GM21528 (cell line): ENCODE results near the gene SOX21.

ENCODE experiments used
- ATAC-seq: cut with Tn5 transposase; IDR thresholded peaks from one replicate; pipeline ENCODE4 v1.9.1; 2021; ENCODE audit warnings: mild to moderate bottlenecking, moderate library complexity; ENCODE audit not compliant: unreplicated experiment, low FRiP score

The SOX21 gene

GRCh38 chr13:94682229-94682628 lies 30.1 kb downstream of the SOX21 start:
- ATAC-seq = no peak

DNA sequence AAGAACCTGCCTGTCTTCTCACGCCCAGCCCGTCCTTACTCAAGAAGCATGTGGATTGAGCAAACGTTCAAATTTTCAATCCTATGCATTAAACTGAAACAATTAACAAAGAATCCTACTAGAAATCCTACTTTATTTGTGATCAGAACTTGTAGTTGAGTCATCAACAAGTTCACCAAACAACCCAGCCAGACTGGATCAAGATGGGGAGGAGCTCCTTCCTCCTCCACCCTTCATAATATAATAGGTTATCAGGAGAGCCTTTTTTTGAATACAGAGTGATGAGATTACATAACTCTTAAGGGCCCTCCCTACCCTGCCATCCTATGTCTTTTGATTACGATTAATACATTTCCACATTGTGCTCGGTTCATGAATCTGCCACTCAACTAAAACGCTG lies 32.7 kb downstream of the SOX21 start:
- ATAC-seq = no peak

DNA sequence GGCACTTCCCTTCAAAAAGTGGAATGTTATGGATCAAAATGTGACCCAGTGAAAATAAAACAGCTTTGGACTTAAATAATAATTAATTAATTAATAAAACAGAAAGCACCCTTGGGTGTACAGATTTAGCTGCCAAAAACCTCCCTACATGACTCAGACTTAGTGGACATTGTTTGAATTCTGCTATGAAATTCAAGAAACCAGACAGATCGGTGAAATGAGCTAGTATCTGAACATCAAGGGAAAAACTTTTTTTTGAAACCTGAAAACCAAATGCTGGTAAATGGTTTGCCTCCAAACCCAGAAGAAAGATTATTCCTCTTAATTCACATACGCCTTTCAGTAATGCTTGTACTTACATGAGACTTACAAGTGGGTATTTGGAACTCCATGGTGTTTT lies 33.5 kb downstream of the SOX21 start:
- no peak for ATAC-seq

DNA sequence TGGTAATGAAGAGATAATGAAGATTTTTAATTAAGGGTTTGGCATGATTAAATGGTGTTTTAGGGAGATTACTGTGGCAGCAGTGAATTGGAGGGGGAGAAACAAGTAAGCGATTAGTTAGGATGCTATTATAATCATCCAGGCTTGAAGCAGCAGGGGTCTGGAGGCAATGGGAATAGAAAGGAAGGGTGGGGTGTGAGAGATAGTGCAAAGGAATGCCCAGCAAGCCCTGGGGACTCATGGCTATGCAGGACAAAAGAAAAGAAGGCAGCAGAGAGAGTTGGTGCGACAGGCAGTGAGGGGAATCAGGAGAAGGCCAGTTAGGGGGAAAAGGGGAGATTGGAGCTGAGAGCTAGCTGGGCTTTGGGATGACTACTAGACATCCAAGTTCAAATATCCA lies 34.5 kb downstream of the SOX21 start:
- ATAC-seq = no peak

- ATAC-seq = no peak
These were observed 37.6 kb downstream of the SOX21 start for GRCh38 chr13:94674609-94675348.

GRCh38 chr13:94673851-94674250 lies 38.5 kb downstream of the SOX21 start:
- no peak for ATAC-seq

GRCh38 chr13:94672400-94672799 lies 39.9 kb downstream of the SOX21 start:
- ATAC-seq = no peak

- ATAC-seq = no peak
These were observed 45.2 kb downstream of the SOX21 start for GRCh38 chr13:94667190-94667589.

GRCh38 chr13:94666065-94666464 lies 46.3 kb downstream of the SOX21 start:
- ATAC-seq = no peak

- ATAC-seq = no peak
These were observed 47.5 kb downstream of the SOX21 start for GRCh38 chr13:94664889-94665288.

- ATAC-seq = no peak
These were observed 49.9 kb downstream of the SOX21 start for GRCh38 chr13:94662274-94662945.

DNA sequence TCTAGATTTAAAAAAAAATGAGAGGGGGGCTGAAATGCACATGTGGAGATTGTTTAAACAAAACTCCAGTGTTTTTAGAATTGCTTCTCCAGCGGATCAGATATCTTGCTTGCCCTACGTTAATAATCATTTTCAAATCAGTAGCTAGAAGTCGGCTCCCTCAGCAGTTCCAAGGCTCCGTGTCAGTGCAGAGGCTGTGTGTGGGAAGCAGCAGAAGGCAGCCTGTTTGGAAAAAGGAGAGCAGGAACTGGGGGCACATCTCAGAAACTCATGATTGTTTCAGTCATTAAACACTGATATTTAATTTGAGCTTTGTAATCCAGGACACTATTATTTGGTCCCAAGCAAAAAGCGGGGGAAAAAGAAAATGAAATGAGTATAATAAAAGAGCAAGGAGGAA lies 50.9 kb downstream of the SOX21 start:
- ATAC-seq = no peak

DNA sequence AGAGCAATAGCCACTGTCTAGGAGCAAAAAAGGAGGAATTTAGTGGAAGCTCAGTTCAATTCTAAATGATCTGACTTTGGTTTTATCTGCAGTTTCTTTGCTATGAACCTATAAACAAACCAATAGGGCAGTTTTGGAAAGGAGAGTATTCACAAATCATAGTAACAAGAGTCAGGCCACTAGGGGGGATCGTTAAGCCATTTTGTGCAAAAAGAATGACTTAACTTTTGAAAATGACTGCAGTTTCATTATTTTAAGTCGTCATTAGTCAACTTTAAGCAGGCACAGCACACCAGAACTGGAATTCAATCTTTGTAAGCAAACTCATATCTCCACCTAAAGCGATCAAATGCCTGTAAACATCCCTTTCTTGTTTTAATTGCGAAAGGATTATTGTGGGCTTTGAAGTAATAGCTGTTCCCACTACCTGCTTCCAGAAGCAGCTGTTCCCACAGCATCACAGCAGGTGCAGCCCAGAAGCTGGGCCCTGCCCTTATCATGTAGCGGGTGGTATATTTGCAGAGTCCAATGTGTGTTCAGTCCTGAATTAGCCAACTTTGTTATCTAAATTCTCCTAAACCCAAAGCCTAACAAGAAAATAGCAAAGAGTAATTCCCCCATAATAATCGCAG lies 51.5 kb downstream of the SOX21 start:
- no peak for ATAC-seq
